Subcutaneous abdominal adipose tissue (tissue), 5 donors: ENCODE results near the gene CALML4.

ENCODE experiments used
- H3K27ac ChIP-seq: one replicate; pipeline ENCODE4 v1.7.0; 2013; ENCODE audit warnings: low read depth, mild to moderate bottlenecking, inconsistent platforms, low read length, moderate library complexity
- H3K27me3 ChIP-seq, 5 donors: one replicate each; pipeline ENCODE4 v1.7.0; 2013; ENCODE audit warnings: low read length in 5 of 5, inconsistent platforms in 1 of 5; ENCODE audit not compliant: control insufficient read depth in 5 of 5, insufficient read depth in 4 of 5
- H3K36me3 ChIP-seq, 5 donors: one replicate each; pipeline ENCODE4 v1.7.0; 2013; ENCODE audit warnings: low read length in 5 of 5; ENCODE audit not compliant: control insufficient read depth in 5 of 5, insufficient read depth in 5 of 5
- H3K4me1 ChIP-seq, 5 donors: one replicate each; pipeline ENCODE4 v1.7.0; 2013; ENCODE audit warnings: low read length in 5 of 5, mild to moderate bottlenecking in 3 of 5, moderate library complexity in 1 of 5; ENCODE audit not compliant: control insufficient read depth in 5 of 5, insufficient read depth in 5 of 5
- H3K4me3 ChIP-seq, 5 donors: one replicate each; pipeline ENCODE4 v1.7.0; 2013; ENCODE audit warnings: low read length in 5 of 5, low read depth in 1 of 5
- H3K9ac ChIP-seq, 5 donors: one replicate each; pipeline ENCODE4 v1.7.0; 2013; ENCODE audit warnings: low read length in 5 of 5, mild to moderate bottlenecking in 4 of 5, moderate library complexity in 3 of 5
- H3K9me3 ChIP-seq, 5 donors: one replicate each; pipeline ENCODE4 v1.7.0; 2013; ENCODE audit warnings: low read length in 5 of 5; ENCODE audit not compliant: control insufficient read depth in 5 of 5
- donor health status: healthy.
- donor health status: healthy.
- donor health status: healthy.
- donor health status: healthy.
- donor health status: healthy.

CALML4 gene

DNA sequence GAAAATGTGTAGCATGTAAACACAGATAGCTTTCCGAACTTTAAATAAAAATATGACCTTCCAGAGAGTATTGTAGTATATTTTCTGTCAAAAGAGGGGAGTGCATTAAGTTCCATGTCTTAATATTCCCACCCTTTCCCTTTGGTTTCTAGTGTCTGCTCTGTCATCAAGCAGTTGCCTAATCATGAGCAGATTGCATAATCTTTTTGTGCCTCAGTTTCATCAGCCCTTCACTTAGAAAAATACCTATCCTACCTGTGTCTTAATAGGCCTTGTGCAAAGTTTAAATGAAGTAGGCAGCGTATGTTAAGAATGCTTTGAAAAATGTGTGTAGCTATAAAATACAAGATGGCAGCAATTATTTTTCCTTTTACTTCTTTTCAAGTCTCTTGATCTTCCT is 52.8 kb downstream of the CALML4 start:
- H3K27ac ChIP-seq: no peak overlapping the region
- no peaks in the 10 kb centered on the region for H3K9me3 ChIP-seq

DNA sequence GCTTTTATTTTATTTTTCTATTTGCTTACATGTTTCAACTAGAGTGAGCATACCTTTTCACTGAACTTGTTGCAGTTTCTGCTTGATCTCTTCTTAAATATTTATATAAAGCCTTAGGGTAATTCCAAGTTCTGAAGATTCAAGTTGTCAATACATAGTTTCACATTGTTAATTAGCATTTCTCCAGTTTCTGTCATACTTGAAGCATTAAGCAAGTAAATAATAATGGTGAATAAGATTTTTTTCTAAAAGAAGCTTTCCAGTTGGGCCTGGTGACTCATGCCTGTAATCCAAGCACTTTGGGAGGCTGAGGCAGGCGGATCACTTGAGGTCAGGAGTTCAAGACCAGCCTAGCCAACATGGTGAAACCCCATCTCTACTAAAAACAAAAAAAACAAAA is 53.9 kb downstream of the CALML4 start:
- Histone ChIP-seq H3K4me1 (no peaks in the 10 kb centered on the region), H3K4me3 (no peak overlapping the region), H3K9me3 (no peaks in the 10 kb centered on the region), H3K27me3 (no peaks in the 10 kb centered on the region), H3K9ac (no peak overlapping the region), H3K27ac (no peak overlapping the region), H3K36me3 (peaks cover 11 to 26% (median 14%) of the 10 kb centered on the region in 5 donors)

More for the DNA sequence above, 52.8 kb downstream of the CALML4 start:
- Histone ChIP-seq H3K4me3 (no peak overlapping the region), H3K9ac (no peak overlapping the region), H3K4me1 (no peaks in the 10 kb centered on the region), H3K36me3 (peaks cover 7 to 29% (median 16%) of the 10 kb centered on the region in 5 donors), H3K27me3 (no peaks in the 10 kb centered on the region)

DNA sequence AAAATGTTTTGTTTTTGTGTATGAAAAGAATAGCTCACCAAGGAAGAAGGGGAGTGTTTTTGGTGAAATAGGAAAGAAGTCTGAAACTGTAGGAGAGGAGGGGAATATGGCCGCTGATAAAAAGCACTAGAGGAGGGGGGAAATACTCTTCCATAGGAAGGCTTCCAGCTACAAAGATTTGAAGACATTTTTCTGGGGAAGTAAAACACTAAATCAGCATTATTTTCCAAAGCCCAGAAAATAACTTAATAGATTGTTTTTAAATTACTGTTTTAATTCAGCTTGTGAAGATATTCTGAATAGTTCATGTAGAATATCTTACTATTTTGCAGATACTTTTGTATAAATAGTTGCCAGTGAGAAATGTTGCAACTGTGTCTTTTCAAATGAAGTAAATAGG is 54.9 kb downstream of the CALML4 start:
- no peak overlapping the region for H3K4me3 ChIP-seq
- no peaks in the 10 kb centered on the region for H3K9me3 ChIP-seq
- H3K9ac ChIP-seq: no peak overlapping the region
- H3K36me3 ChIP-seq: peaks cover 10 to 22% (median 18%) of the 10 kb centered on the region in 5 donors
- no peaks in the 10 kb centered on the region for H3K4me1 ChIP-seq
- H3K27ac ChIP-seq: no peak overlapping the region
- H3K27me3 ChIP-seq: no peaks in the 10 kb centered on the region

DNA sequence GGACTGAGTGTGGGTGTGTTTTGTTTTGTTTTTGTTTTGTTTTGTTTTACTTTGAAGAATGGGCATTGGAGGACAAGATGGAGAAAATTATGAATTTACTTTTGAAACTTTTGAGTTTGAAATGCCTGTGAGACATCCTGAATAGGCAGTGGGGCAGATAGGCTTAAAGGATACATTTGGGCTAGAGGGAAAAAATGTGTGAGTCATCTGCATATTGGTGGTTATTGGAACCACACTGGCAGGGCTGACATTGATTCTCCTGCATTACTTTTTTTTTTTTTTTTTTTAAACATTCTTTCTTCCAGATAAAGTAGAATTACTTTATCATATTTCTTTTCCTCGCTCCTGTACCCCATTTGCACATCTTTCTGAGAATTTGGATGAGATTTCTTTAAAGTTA is 56.1 kb downstream of the CALML4 start:
- H3K4me1 ChIP-seq: no peaks in the 10 kb centered on the region
- H3K9ac ChIP-seq: no peak overlapping the region
- H3K27ac ChIP-seq: no peak overlapping the region
- H3K27me3 ChIP-seq: no peaks in the 10 kb centered on the region
- H3K36me3 ChIP-seq: peaks cover 9 to 21% (median 17%) of the 10 kb centered on the region in 5 donors
- H3K9me3 ChIP-seq: no peaks in the 10 kb centered on the region
- H3K4me3 ChIP-seq: no peak overlapping the region

DNA sequence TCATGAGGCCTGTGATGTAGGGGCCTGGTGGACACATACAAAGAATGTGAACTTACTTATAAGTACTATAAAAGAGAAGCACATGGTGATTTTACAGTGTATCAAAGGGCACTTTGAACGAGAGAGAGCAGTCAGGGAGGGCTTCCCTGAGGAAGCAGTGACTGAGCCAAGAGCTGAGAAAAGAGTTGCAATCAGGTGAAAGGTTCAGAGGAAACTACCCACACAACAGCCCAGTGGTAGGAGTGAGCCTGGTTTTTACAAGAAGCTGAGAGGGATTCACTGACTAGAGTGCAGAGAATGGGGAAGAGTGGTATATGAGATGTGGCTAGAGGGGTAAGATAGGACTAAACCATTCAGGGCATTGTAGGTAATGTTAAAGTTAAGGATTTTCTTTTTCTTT is 57.1 kb downstream of the CALML4 start:
- H3K9me3 ChIP-seq: no peaks in the 10 kb centered on the region
- no peaks in the 10 kb centered on the region for H3K27me3 ChIP-seq
- no peak overlapping the region for H3K27ac ChIP-seq
- H3K36me3 ChIP-seq: peaks cover 6 to 23% (median 13%) of the 10 kb centered on the region in 5 donors
- no peak overlapping the region for H3K9ac ChIP-seq
- no peak overlapping the region for H3K4me3 ChIP-seq
- H3K4me1 ChIP-seq: no peaks in the 10 kb centered on the region

DNA sequence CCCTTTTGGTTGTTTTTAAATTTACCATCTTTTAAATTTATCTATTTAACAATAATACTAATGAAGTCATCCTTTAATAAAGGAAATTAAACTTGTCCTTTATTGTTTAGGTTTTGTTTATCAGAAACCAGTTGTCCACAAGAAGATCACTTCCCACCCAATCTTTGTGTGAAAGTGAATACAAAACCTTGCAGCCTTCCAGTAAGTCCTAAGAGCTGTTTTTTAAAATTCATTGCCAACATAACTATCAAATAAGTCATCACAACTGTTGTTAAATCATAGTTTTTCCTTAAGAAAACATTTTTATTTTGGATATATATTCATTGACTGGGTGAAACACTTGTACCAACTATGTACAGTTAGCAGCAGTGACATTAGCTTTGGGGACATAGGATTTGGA is 59.4 kb downstream of the CALML4 start:
- Histone ChIP-seq H3K27ac (no peak overlapping the region), H3K9ac (no peak overlapping the region), H3K36me3 (peaks cover 6 to 20% (median 13%) of the 10 kb centered on the region in 5 donors), H3K4me3 (no peak overlapping the region), H3K4me1 (peaks cover 0 to 5% (median 0%) of the 10 kb centered on the region in 5 donors), H3K27me3 (no peaks in the 10 kb centered on the region), H3K9me3 (no peaks in the 10 kb centered on the region)

DNA sequence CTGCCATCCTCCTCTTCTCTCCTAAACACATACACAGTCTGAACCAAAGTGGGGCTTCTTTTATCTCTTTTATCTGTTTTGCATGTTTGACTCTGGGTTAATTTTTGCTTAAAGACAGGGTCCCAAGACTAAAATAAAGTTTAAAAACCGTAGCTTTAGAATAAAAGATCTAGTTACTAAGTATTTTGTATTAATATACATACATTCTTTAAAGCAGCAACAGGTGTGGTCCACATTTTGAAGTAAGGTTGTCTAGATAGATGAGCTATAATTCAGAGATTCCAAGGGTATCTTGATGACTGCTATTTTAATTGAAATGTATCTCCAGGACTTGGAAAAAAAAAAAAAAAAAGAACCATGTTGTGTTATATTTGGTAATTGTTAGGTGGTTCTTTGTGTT is 61.3 kb downstream of the CALML4 start:
- H3K9me3 ChIP-seq: no peaks in the 10 kb centered on the region
- peaks cover 6 to 23% (median 13%) of the 10 kb centered on the region in 5 donors for H3K36me3 ChIP-seq
- H3K4me1 ChIP-seq: peaks cover 0 to 6% (median 0%) of the 10 kb centered on the region in 5 donors
- H3K9ac ChIP-seq: no peak overlapping the region
- no peak overlapping the region for H3K4me3 ChIP-seq
- H3K27me3 ChIP-seq: no peaks in the 10 kb centered on the region
- no peak overlapping the region for H3K27ac ChIP-seq

DNA sequence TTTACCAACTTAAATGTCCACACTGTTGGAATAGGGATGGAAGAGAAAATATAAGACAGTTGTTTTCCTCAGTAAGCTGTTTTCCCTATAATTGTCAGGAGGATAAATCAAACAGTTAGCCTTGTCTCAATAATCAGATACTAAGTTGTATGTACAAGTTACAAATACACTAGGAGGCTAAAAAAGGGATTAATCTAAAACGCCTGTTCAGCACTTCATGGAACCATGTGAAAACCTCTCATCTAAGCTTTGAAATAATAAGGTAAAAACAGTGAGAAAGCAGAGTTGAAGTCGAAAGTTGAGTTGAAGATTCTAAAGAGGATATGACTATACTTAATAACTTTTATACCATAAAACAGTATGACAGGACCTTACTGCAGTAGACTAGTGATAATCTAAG is 62.0 kb downstream of the CALML4 start:
- H3K36me3 ChIP-seq: peaks cover 6 to 23% (median 13%) of the 10 kb centered on the region in 5 donors
- H3K4me1 ChIP-seq: peaks cover 0 to 6% (median 0%) of the 10 kb centered on the region in 5 donors
- no peak overlapping the region for H3K4me3 ChIP-seq
- no peaks in the 10 kb centered on the region for H3K9me3 ChIP-seq
- no peak overlapping the region for H3K27ac ChIP-seq
- no peak overlapping the region for H3K9ac ChIP-seq
- H3K27me3 ChIP-seq: no peaks in the 10 kb centered on the region
